Measurements from ENCODE around the gene NEK3.
"Not testable (repeated sequence)": the region's sequence is repeated elsewhere in the genome, so short reads cannot be mapped to it uniquely, and the experiment has no call there.

NEK3 gene

DNA sequence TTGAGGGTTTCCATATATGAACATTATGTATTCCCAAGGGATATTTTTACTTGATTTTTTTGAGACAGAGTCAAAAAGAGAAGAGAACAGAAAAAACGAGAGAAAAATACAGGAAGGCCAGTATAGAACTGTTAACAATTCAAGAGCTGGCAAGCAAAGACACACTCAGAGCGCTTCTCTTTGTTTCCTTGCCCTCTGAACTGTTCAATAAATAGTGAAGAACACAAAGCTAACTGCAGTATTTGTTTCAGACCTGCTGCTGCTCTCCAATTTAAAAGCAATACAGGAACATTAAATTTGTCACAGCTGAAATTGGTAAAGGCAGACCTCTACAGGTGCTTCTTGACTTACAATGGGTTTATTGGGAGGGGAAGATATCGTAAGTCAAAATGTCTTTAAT lies 14.0 kb upstream of the NEK3 start:
- Histone ChIP-seq H3K9me3 (ENCODE audit: insufficient read depth, low read length, severe bottlenecking) (no peaks in the 10 kb centered on the region), H3K27ac (ENCODE audit: low read length) (no peak overlapping the region), H3K4me2 (ENCODE audit: insufficient read depth, low read length) (no peak overlapping the region), H3K36me3 (ENCODE audit: insufficient read depth, low read length) (peaks cover 69% of the 10 kb centered on the region), H4K20me1 (ENCODE audit: insufficient read depth, low read length) (no peaks in the 10 kb centered on the region), H3K4me1 (ENCODE audit: insufficient read depth, low read length) (no peaks in the 10 kb centered on the region), H3K79me2 (ENCODE audit: insufficient read depth, low read length) (no peaks in the 10 kb centered on the region), H3K9ac (ENCODE audit: low read depth, low read length) (no peak overlapping the region), H3K27me3 (ENCODE audit: insufficient read depth, low read length, poor library complexity) (no peaks in the 10 kb centered on the region), H2AFZ (ENCODE audit: low read depth, low read length) (no peak overlapping the region), H3K4me3 (ENCODE audit: low read depth in 1 of 2, low read length in 2 of 2) (no peak overlapping the region)
- no peak for TF ChIP-seq EZH2 (IDR thresholded peaks at IDR 0.05; ENCODE audit: borderline replicate concordance, low read depth, low read length, severe bottlenecking)
- TF ChIP-seq, protein P1, sequence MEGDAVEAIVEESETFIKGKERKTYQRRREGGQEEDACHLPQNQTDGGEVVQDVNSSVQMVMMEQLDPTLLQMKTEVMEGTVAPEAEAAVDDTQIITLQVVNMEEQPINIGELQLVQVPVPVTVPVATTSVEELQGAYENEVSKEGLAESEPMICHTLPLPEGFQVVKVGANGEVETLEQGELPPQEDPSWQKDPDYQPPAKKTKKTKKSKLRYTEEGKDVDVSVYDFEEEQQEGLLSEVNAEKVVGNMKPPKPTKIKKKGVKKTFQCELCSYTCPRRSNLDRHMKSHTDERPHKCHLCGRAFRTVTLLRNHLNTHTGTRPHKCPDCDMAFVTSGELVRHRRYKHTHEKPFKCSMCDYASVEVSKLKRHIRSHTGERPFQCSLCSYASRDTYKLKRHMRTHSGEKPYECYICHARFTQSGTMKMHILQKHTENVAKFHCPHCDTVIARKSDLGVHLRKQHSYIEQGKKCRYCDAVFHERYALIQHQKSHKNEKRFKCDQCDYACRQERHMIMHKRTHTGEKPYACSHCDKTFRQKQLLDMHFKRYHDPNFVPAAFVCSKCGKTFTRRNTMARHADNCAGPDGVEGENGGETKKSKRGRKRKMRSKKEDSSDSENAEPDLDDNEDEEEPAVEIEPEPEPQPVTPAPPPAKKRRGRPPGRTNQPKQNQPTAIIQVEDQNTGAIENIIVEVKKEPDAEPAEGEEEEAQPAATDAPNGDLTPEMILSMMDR (IDR thresholded peaks at IDR 0.05; ENCODE audit: borderline replicate concordance, extremely low read depth, low read length, poor library complexity, severe bottlenecking) = no peak
- ATAC-seq (ENCODE audit: insufficient read depth, low read depth) (no peak), DNase-seq (no peak)

DNA sequence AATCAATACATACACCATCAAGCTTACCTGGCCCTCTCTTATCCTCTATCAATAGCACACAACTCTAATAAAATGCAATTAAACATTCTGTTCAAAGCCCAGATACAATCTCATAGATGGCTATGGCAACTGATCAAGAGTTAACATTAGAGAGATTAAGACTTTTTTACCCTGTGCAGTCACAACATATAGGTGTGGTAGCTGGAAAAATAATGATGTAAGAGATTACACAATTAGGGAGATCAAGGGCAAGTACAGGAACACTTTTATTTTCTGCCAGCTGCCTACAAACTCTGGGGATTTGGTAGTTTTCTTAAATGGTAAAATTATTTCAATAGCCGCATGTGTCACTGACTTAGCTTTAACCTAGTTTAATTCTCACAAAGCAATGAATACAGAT lies 12.3 kb upstream of the NEK3 start:
- not testable (repeated sequence) for H3K9me3 ChIP-seq (ENCODE audit: insufficient read depth, low read length, severe bottlenecking); H4K20me1 ChIP-seq (ENCODE audit: insufficient read depth, low read length); ATAC-seq (ENCODE audit: insufficient read depth, low read depth); H3K4me2 ChIP-seq (ENCODE audit: insufficient read depth, low read length); H3K27me3 ChIP-seq (ENCODE audit: insufficient read depth, low read length, poor library complexity); H3K4me3 ChIP-seq (ENCODE audit: low read depth in 1 of 2, low read length in 2 of 2); H3K79me2 ChIP-seq (ENCODE audit: insufficient read depth, low read length); H3K4me1 ChIP-seq (ENCODE audit: insufficient read depth, low read length); H2AFZ ChIP-seq (ENCODE audit: low read depth, low read length); DNase-seq; H3K27ac ChIP-seq (ENCODE audit: low read length); H3K9ac ChIP-seq (ENCODE audit: low read depth, low read length)
- peaks cover 63% of the 10 kb centered on the region for H3K36me3 ChIP-seq (ENCODE audit: insufficient read depth, low read length)

DNA sequence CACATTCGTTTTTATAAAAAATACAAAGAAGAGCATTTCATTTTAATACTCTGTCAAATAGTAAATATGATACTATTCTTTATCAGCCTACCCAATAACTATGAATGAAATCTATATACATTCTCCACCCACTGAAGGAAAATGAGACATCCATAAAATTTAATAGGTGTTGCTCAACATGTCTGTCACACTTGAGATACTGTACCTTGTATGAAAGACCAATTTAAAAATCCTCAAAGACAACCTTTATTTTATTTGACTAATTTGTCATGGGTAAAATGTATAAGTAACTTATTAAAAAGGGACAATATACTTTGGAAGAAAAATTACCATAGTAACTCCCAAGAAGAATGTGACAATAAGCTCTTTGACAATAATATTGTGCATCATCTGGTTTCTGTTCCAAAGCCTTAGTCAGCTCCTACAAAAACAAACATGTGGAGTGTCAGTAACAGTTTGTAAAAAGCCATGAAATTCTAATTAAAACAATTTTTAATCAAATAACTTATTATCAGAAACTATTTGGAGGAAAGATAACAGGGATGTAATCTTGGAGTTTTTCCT lies 11.5 kb upstream of the NEK3 start:
- not testable (repeated sequence) for ATAC-seq (ENCODE audit: insufficient read depth, low read depth); H4K20me1 ChIP-seq (ENCODE audit: insufficient read depth, low read length); H3K4me2 ChIP-seq (ENCODE audit: insufficient read depth, low read length); H3K4me1 ChIP-seq (ENCODE audit: insufficient read depth, low read length); H3K27me3 ChIP-seq (ENCODE audit: insufficient read depth, low read length, poor library complexity); H2AFZ ChIP-seq (ENCODE audit: low read depth, low read length); H3K9me3 ChIP-seq (ENCODE audit: insufficient read depth, low read length, severe bottlenecking); H3K4me3 ChIP-seq (ENCODE audit: low read depth in 1 of 2, low read length in 2 of 2); H3K9ac ChIP-seq (ENCODE audit: low read depth, low read length); H3K27ac ChIP-seq (ENCODE audit: low read length); H3K79me2 ChIP-seq (ENCODE audit: insufficient read depth, low read length); DNase-seq
- H3K36me3 ChIP-seq (ENCODE audit: insufficient read depth, low read length) = peaks cover 62% of the 10 kb centered on the region

DNA sequence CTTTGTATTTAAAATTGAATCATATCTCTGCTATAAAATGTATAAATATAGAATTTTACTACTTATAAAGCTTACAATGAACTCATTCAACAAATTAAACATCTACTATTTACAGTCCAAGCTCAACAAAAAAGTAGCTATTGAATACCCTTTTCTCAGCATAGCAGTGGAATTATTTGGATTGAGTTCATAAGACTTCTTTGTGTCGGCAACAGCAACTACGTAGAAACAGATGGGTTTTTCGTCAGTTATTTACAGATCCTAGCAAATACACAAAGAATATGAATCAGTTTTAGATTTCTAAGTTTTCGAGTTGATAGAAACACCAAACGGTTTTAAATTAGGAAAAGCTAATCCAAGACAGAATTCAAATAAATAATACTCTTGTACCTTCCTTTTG lies 10.4 kb upstream of the NEK3 start:
- Histone ChIP-seq H3K79me2 (ENCODE audit: insufficient read depth, low read length) (no peaks in the 10 kb centered on the region), H3K27ac (ENCODE audit: low read length) (no peak overlapping the region), H3K36me3 (ENCODE audit: insufficient read depth, low read length) (peaks cover 52% of the 10 kb centered on the region), H3K4me1 (ENCODE audit: insufficient read depth, low read length) (no peaks in the 10 kb centered on the region), H3K4me3 (ENCODE audit: low read depth in 1 of 2, low read length in 2 of 2) (no peak overlapping the region), H3K9me3 (ENCODE audit: insufficient read depth, low read length, severe bottlenecking) (no peaks in the 10 kb centered on the region), H3K4me2 (ENCODE audit: insufficient read depth, low read length) (no peak overlapping the region), H3K9ac (ENCODE audit: low read depth, low read length) (no peak overlapping the region), H4K20me1 (ENCODE audit: insufficient read depth, low read length) (no peaks in the 10 kb centered on the region), H3K27me3 (ENCODE audit: insufficient read depth, low read length, poor library complexity) (no peaks in the 10 kb centered on the region), H2AFZ (ENCODE audit: low read depth, low read length) (no peak overlapping the region)
- DNase-seq = no peak
- TF ChIP-seq, protein P1 (IDR thresholded peaks at IDR 0.05; ENCODE audit: borderline replicate concordance, extremely low read depth, low read length, poor library complexity, severe bottlenecking) = no peak
- no peak for TF ChIP-seq EZH2 (IDR thresholded peaks at IDR 0.05; ENCODE audit: borderline replicate concordance, low read depth, low read length, severe bottlenecking)
- ATAC-seq (ENCODE audit: insufficient read depth, low read depth) = no peak

Measured in DND-41 (cell line).